ENCODE data around the gene TIMMDC1.
"Not testable (repeated sequence)": the region's sequence is repeated elsewhere in the genome, so short reads cannot be mapped to it uniquely, and the experiment has no call there.

Gene TIMMDC1

GRCh38 chr3:119555929-119556328 is 57.6 kb downstream of the TIMMDC1 start:
- Histone ChIP-seq H3K4me1 (peaks cover 0 to 84% (median 3%) of the 10 kb centered on the region in 10 experiments; a peak in 8 of 20 replicates), H4K20me1 (no peaks in the 10 kb centered on the region), H3K4me2 (peak overlapping the region in 4 of 11 experiments; percentile 40 to 89 (median 80); a peak in 8 of 22 replicates), H3K9me3 (replicated peaks in 1 of 11) (no peaks in the 10 kb centered on the region), H3K9ac (peak overlapping the region in 3 of 11 experiments; percentile 46 to 89 (median 55); a peak in 6 of 22 replicates), H3K27ac (peak overlapping the region in 4 of 11 experiments; percentile 38 to 79 (median 70); a peak in 6 of 22 replicates), H3K4me3 (peak overlapping the region in 2 of 10 experiments; percentile 59 to 60; a peak in 3 of 20 replicates), H3K27me3 (no peaks in the 10 kb centered on the region), H3K36me3 (peaks cover 0 to 16% (median 0%) of the 10 kb centered on the region in 11 experiments; a peak in 3 of 22 replicates)
- TF ChIP-seq Cebpa-rat (IDR thresholded peaks at IDR 0.05): no peak

GRCh38 chr3:119557192-119557876 is 59.0 kb downstream of the TIMMDC1 start:
- H3K36me3 ChIP-seq: peaks cover 0 to 16% (median 0%) of the 10 kb centered on the region in 11 experiments; a peak in 3 of 22 replicates
- H3K9me3 ChIP-seq (replicated peaks in 1 of 11): no peaks in the 10 kb centered on the region
- H3K4me1 ChIP-seq: peaks cover 0 to 88% (median 9%) of the 10 kb centered on the region in 10 experiments; a peak in 17 of 20 replicates
- H3K4me3 ChIP-seq: peak overlapping the region in 3 of 10 experiments; percentile 56 to 60 (median 59); a peak in 5 of 20 replicates
- peak overlapping the region in 4 of 11 experiments; percentile 11 to 89 (median 80); a peak in 6 of 22 replicates for H3K4me2 ChIP-seq
- no peaks in the 10 kb centered on the region for H4K20me1 ChIP-seq
- TF ChIP-seq Cebpa-rat (IDR thresholded peaks at IDR 0.05): no peak
- H3K27me3 ChIP-seq: no peaks in the 10 kb centered on the region
- peak overlapping the region in 2 of 11 experiments; percentile 84 to 90; a peak in 2 of 22 replicates for H3K27ac ChIP-seq
- peak overlapping the region in 3 of 11 experiments; percentile 4 to 89 (median 86); a peak in 3 of 22 replicates for H3K9ac ChIP-seq

DNA sequence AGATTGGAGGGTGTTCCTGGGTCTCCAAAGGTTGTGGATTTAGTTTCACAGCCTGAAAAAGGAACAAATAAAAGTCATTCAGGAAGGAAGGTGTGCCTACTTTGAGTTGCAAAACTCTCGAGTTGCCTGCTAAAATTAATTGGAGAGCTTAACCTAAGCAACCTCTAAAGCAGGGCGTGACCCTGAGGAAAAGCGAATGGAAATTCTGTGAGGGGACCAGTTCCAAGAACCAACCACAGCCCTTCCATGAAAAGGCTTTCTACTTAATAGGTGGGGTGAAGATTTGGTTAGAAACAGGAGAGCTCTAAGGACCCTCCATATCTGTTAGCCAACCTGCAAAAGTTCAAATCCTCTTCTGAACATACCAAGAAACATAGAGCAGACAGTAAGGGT is 59.5 kb downstream of the TIMMDC1 start:
- peaks cover 0 to 94% (median 14%) of the 10 kb centered on the region in 10 experiments; a peak in 17 of 20 replicates for H3K4me1 ChIP-seq
- H3K4me2 ChIP-seq: peak overlapping the region in 4 of 11 experiments; percentile 11 to 89 (median 80); a peak in 6 of 22 replicates
- H4K20me1 ChIP-seq: no peaks in the 10 kb centered on the region
- no peaks in the 10 kb centered on the region for H3K9me3 ChIP-seq (replicated peaks in 1 of 11)
- TF ChIP-seq Cebpa-rat (IDR thresholded peaks at IDR 0.05): no peak
- H3K27ac ChIP-seq: peak overlapping the region in 2 of 11 experiments; percentile 84 to 90; a peak in 3 of 22 replicates
- H3K27me3 ChIP-seq: no peaks in the 10 kb centered on the region
- H3K9ac ChIP-seq: peak overlapping the region in 3 of 11 experiments; percentile 4 to 89 (median 86); a peak in 4 of 22 replicates
- H3K4me3 ChIP-seq: peak overlapping the region in 3 of 10 experiments; percentile 56 to 60 (median 59); a peak in 5 of 20 replicates
- H3K36me3 ChIP-seq: peaks cover 0 to 16% (median 0%) of the 10 kb centered on the region in 11 experiments; a peak in 3 of 22 replicates

DNA sequence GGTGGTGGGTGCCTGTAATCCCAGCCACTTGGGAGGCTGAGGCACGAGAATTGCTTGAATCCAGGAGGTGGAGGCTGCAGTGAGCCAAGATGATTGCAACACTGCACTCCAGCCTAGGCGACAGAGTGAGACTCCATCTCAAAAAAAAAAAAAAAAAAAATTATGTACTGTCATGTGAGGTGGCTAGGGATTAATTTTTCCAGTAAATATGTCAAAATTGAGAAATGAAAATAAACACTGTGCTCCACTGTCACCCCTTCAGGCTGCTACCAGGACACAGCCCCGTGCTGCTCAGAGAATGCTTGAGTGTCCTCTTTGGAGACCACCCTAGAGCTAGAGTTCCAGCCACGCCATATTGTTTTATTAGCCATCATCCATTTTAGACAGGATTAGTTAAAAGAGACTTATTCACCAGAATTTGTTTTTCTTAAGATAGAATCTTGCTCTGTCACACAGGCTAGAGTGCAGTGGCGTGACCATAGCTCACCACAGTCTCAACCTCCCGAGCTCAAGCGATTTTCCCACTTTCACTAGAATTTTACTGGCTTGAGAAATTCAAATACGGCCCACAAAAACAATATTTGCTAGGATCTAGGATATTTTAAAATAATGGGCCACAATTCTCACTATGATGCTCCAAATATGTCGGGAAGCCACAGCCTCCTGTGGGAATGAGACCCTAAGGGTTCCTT is 60.4 kb downstream of the TIMMDC1 start:
- no peak for TF ChIP-seq Cebpa-rat (IDR thresholded peaks at IDR 0.05)
- H3K4me3 ChIP-seq: peak overlapping the region in 3 of 10 experiments; percentile 56 to 60 (median 59); a peak in 7 of 20 replicates
- H3K9ac ChIP-seq: peak overlapping the region in 4 of 11 experiments; percentile 1 to 89 (median 80); a peak in 6 of 22 replicates
- no peaks in the 10 kb centered on the region for H4K20me1 ChIP-seq
- peaks cover 0 to 8% (median 0%) of the 10 kb centered on the region in 11 experiments; a peak in 2 of 22 replicates for H3K36me3 ChIP-seq
- peak overlapping the region in 4 of 11 experiments; percentile 60 to 90 (median 85); a peak in 8 of 22 replicates for H3K27ac ChIP-seq
- H3K4me2 ChIP-seq: peak overlapping the region in 3 of 11 experiments; percentile 75 to 89 (median 84); a peak in 6 of 22 replicates
- peaks cover 0 to 90% (median 14%) of the 10 kb centered on the region in 10 experiments; a peak in 17 of 20 replicates for H3K4me1 ChIP-seq
- peaks cover 0 to 4% (median 0%) of the 10 kb centered on the region in 11 experiments; a peak in 1 of 22 replicates for H3K9me3 ChIP-seq (replicated peaks in 1 of 11)
- no peaks in the 10 kb centered on the region for H3K27me3 ChIP-seq

DNA sequence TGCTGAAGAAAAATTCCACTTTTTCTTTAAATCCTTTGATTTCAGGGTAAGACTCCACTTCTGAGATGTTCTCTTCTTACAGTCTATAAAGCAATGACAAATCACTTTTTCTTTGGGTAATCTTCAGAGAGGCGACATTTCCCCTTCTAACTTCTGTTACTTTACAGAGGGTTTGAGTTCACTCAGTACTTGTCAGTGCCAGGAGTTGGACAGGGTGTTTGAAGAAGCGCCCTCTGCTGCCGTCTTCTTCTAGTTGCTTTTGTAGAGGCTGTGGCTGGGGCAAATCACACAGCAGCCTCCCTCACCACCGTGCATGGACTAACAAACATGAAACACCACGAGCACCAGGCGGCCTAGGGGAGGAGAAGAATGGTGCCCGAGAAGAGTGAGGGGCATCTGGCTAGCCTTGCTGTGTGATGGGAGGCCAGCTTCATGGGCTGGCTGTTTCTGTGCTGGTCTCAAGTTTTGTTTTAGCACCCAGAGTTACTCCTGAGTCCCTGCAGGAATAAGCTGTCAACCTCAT is 61.2 kb downstream of the TIMMDC1 start, which contains the start of gene CD80:
TSS of gene CD80 (minus strand) at position 174 of the 523 bp plus-strand sequence. CDS start 1,886 bp downstream, outside the sequence.
- H3K4me3 ChIP-seq: peak within 1 kb of the TSS in 3 of 10 experiments; percentile 56 to 60 (median 59); a peak in 7 of 20 replicates
- no peak for TF ChIP-seq Cebpa-rat (IDR thresholded peaks at IDR 0.05)

GRCh38 chr3:119560160-119560559 is 61.8 kb downstream of the TIMMDC1 start:
- H3K36me3 ChIP-seq: peaks cover 0 to 6% (median 0%) of the 10 kb centered on the region in 11 experiments; a peak in 2 of 22 replicates
- H3K27ac ChIP-seq: peak overlapping the region in 3 of 11 experiments; percentile 60 to 90 (median 84); a peak in 6 of 22 replicates
- H3K4me3 ChIP-seq: no peak overlapping the region
- peaks cover 0 to 8% (median 3%) of the 10 kb centered on the region in 11 experiments; a peak in 7 of 22 replicates for H3K9me3 ChIP-seq (replicated peaks in 1 of 11)
- no peak overlapping the region; a peak in 1 of 22 replicates for H3K9ac ChIP-seq
- H3K27me3 ChIP-seq: no peaks in the 10 kb centered on the region
- peaks cover 0 to 76% (median 14%) of the 10 kb centered on the region in 10 experiments; a peak in 17 of 20 replicates for H3K4me1 ChIP-seq
- no peak for TF ChIP-seq Cebpa-rat (IDR thresholded peaks at IDR 0.05)
- peak overlapping the region in 3 of 11 experiments; percentile 75 to 89 (median 84); a peak in 6 of 22 replicates for H3K4me2 ChIP-seq
- H4K20me1 ChIP-seq: no peaks in the 10 kb centered on the region

More for the DNA sequence above, 61.2 kb downstream of the TIMMDC1 start, which contains the start of gene CD80:
- Histone ChIP-seq H3K36me3 (peaks cover 0 to 6% (median 0%) of the 10 kb centered on the region in 11 experiments; a peak in 2 of 22 replicates), H3K9ac (peak within 1 kb of the TSS in 4 of 11 experiments; percentile 1 to 89 (median 80); a peak in 6 of 22 replicates), H4K20me1 (no peaks in the 10 kb centered on the region), H3K9me3 (replicated peaks in 1 of 11) (peaks cover 0 to 8% (median 3%) of the 10 kb centered on the region in 11 experiments; a peak in 7 of 22 replicates), H3K4me1 (peaks cover 0 to 82% (median 14%) of the 10 kb centered on the region in 10 experiments; a peak in 17 of 20 replicates), H3K27me3 (no peaks in the 10 kb centered on the region), H3K4me2 (peak within 1 kb of the TSS in 3 of 11 experiments; percentile 75 to 89 (median 84); a peak in 6 of 22 replicates), H3K27ac (peak within 1 kb of the TSS in 4 of 11 experiments; percentile 60 to 90 (median 85); a peak in 8 of 22 replicates)

DNA sequence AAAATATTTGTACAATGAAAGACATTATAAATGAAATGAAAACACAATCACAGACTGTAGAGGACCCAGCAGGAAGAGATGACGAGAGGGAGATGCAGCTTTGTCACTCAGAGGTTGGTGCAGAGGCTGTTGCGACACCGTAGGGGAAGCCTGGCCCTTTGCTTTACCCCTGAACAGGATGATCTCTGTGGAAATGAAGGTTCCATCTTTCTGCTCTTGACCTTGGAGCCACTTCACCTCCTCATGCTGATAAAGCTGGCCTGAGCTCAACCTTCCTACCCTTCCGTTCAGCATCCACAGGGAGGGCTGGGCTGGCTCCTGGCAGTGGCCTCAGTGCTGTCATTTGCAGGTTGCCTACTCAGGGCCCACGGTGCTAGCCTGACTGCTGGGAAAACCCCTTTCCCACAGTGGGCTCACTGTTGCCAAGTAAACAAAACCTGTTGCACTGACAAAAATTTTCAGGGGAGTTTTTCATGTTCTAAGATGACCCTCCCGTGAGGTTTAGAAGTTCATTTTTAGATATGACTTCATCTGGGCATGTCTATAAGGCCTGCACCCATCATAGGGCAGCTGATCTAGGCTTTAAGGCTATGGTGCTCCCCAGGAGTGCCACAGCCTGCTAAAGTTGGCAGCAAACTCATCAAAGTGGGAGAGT is 64.1 kb downstream of the TIMMDC1 start:
- peak overlapping the region in 4 of 11 experiments; percentile 19 to 64 (median 53); a peak in 5 of 22 replicates for H3K9ac ChIP-seq
- no peaks in the 10 kb centered on the region for H3K27me3 ChIP-seq
- peaks cover 0 to 4% (median 0%) of the 10 kb centered on the region in 11 experiments; a peak in 1 of 22 replicates for H3K36me3 ChIP-seq
- H3K4me3 ChIP-seq: no peak overlapping the region
- peak in 10 of 11 experiments; percentile 54 to 90 (median 79); a peak in 17 of 22 replicates for TF ChIP-seq Cebpa-rat (IDR thresholded peaks at IDR 0.05)
- peak overlapping the region in 10 of 11 experiments; percentile 33 to 83 (median 68); a peak in 19 of 22 replicates for H3K4me2 ChIP-seq
- peaks cover 0 to 53% (median 12%) of the 10 kb centered on the region in 10 experiments; a peak in 17 of 20 replicates for H3K4me1 ChIP-seq
- H3K27ac ChIP-seq: peak overlapping the region in 10 of 11 experiments; percentile 5 to 80 (median 51); a peak in 16 of 22 replicates
- no peaks in the 10 kb centered on the region for H4K20me1 ChIP-seq
- H3K9me3 ChIP-seq (replicated peaks in 1 of 11): peaks cover 0 to 8% (median 3%) of the 10 kb centered on the region in 11 experiments; a peak in 7 of 22 replicates

DNA sequence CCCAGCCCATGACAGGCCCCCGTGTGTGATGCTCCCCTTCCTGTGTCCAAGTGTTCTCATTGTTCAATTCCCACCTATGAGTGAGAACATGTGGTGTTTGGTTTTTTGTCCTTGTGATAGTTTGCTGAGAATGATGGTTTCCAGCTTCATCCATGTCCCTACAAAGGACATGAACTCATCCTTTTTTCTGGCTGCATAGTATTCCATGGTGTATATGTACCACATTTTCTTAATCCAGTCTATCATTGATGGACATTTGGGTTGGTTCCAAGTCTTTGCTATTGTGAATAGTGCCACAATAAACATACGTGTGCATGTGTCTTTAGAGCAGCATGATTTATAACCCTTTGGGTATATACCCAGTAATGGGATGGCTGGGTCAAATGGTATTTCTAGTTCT is 65.0 kb downstream of the TIMMDC1 start:
- H3K9me3 ChIP-seq (replicated peaks in 1 of 11): not testable (repeated sequence)

More for the DNA sequence above, 65.0 kb downstream of the TIMMDC1 start:
- H3K36me3 ChIP-seq, H3K27me3 ChIP-seq, H3K9ac ChIP-seq, H3K4me3 ChIP-seq, H3K4me2 ChIP-seq, H4K20me1 ChIP-seq: not testable (repeated sequence)
- H3K4me1 ChIP-seq: peaks cover 0 to 44% (median 12%) of the 10 kb centered on the region in 10 experiments; a peak in 17 of 20 replicates
- H3K27ac ChIP-seq: peak overlapping the region in 1 of 11 experiments; percentile 80; a peak in 3 of 22 replicates
